Measurements from ENCODE around the gene ATM. TPM values are rescaled to one million over a fixed set of nuclear protein-coding genes. Genes with fewer than 3 reads are reported as not detected.
A peak's percentile ranks its signal among the peaks of the same experiment; 100 is the strongest.

ATM gene
- total and polyA plus RNA-seq, 2 donors (not counting 3 experiments of a cell fraction or from before 2014, with no cell fraction given): 11.8 to 49.7 TPM

DNA sequence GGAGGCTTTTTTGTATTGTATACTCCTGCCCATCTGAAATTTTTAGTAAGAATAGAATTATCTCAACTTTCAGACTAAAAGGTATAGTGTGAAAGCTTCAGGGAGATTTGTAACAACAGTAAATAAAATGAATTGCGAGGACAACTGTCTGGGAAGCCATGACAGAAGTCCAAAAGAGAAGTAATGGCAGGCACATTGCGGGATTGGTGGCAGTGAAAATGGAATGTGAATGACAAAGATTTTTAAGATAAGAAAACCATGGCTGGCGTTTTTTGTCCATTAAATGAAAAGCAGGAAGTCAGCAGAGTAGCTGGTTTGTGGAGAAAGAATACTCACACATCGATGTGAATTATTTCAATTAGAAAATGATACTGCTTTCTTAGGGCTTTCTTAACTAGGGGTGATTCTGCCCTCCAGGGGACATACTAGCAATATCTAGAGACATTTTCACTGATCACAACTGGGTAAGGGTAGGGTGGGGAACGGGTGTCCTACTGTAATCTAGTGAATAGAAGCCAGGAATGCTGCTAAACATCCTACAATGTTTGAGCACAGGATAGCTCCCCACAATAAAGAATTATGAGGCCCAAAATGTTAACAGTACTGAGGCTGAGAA, 2.0 kb upstream of the ATM start:
- Histone ChIP-seq H2AFZ (ENCODE audit: low read depth, low read length) (peak overlapping the region; percentile 6), H3K79me2 (ENCODE audit: control insufficient read depth, insufficient read depth, low read length) (peaks cover 83% of the 10 kb centered on the region), H3K9me3 (replicated peaks; ENCODE audit: control insufficient read depth, insufficient read depth, low read length) (no peaks in the 10 kb centered on the region), H3K9ac (replicated peaks; ENCODE audit: extremely low read depth, insufficient read depth, low read length) (peak overlapping the region; percentile 97), H3K4me3 (replicated peaks in 1 of 3; ENCODE audit: insufficient read depth in 1 of 3, low read depth in 1 of 3, low read length in 3 of 3) (peak overlapping the region; percentile 37 to 88 (median 54)), H3K4me1 (ENCODE audit: control insufficient read depth, extremely low read depth, insufficient read depth, low read length) (peaks cover 27% of the 10 kb centered on the region), H3K36me3 (ENCODE audit: control insufficient read depth in 2 of 2, extremely low read depth in 1 of 2, insufficient read depth in 2 of 2, low read length in 2 of 2) (no peaks in the 10 kb centered on the region), H3K9me1 (replicated peaks; ENCODE audit: control insufficient read depth, extremely low read depth, insufficient read depth, low read length) (no peaks in the 10 kb centered on the region), H4K20me1 (replicated peaks; ENCODE audit: control insufficient read depth, extremely low read depth, insufficient read depth, low read length) (peaks cover 4% of the 10 kb centered on the region), H3K27me3 (ENCODE audit: control insufficient read depth in 2 of 2, insufficient read depth in 2 of 2, low read length in 2 of 2) (no peaks in the 10 kb centered on the region), H3K4me2 (ENCODE audit: insufficient read depth, low read length) (peak overlapping the region; percentile 92), H3K27ac (ENCODE audit: insufficient read depth, low read depth, low read length) (peak overlapping the region; percentile 85)
- TF ChIP-seq EZH2 (IDR thresholded peaks at IDR 0.05; ENCODE audit: borderline replicate concordance, low read depth, low read length, severe bottlenecking) (no peak), GATA2 (IDR thresholded peaks at IDR 0.05; ENCODE audit: insufficient read depth, insufficient read length, low read depth, low read length) (peak; percentile 49)
- POLR2A ChIA-PET: no interaction called here
- intact Hi-C loops (cut with micrococcal nuclease): loop anchor here (5.0 to 10.0 kb wide), 4 partner anchors 101 to 511 kb away; partner anchors contain the start of gene EXPH5
- DNase-seq (ENCODE audit: low read depth, low spot score) (no peak), FAIRE-seq (peak; percentile 62)
- no TSS peak for BruUV-seq (replicated peaks)
- CTCF ChIA-PET: interaction anchor here (2.6 kb wide), 1 partner anchor 103 kb away, joined by 15 read pairs; no protein-coding TSS in a partner anchor
- dilution Hi-C loops (cut with MboI; ENCODE audit: extremely low pct_ligation_motif_present, low sequenced_read_pairs): no loop called here

DNA sequence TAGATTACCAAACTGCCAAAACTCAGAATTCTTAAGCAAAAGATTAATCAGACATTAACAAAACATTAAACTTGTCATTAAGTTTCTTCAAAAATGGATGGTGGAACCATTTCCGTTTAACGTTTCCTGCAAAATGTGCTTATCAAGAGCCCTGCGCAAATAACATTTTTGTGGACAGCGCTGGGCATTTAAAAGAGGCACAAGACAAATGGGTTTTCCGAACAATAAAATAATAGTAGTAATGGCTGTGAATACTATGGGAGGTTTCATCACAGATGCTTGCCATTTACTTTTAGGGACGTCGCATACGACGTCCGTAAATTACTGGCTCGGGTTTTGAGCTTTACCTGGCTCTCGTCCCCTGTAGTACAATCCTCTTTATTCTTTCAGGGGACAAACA, 1.5 kb upstream of the ATM start:
- Histone ChIP-seq H3K9ac (replicated peaks; ENCODE audit: extremely low read depth, insufficient read depth, low read length) (peak overlapping the region; percentile 97), H3K27me3 (ENCODE audit: control insufficient read depth in 2 of 2, insufficient read depth in 2 of 2, low read length in 2 of 2) (no peaks in the 10 kb centered on the region), H3K79me2 (ENCODE audit: control insufficient read depth, insufficient read depth, low read length) (peaks cover 82% of the 10 kb centered on the region), H3K36me3 (ENCODE audit: control insufficient read depth in 2 of 2, extremely low read depth in 1 of 2, insufficient read depth in 2 of 2, low read length in 2 of 2) (no peaks in the 10 kb centered on the region), H4K20me1 (replicated peaks; ENCODE audit: control insufficient read depth, extremely low read depth, insufficient read depth, low read length) (peaks cover under 1% of the 10 kb centered on the region), H3K9me3 (replicated peaks; ENCODE audit: control insufficient read depth, insufficient read depth, low read length) (no peaks in the 10 kb centered on the region), H3K27ac (ENCODE audit: insufficient read depth, low read depth, low read length) (peak overlapping the region; percentile 85), H2AFZ (ENCODE audit: low read depth, low read length) (peak overlapping the region; percentile 13), H3K4me2 (ENCODE audit: insufficient read depth, low read length) (peak overlapping the region; percentile 92), H3K4me1 (ENCODE audit: control insufficient read depth, extremely low read depth, insufficient read depth, low read length) (peaks cover 27% of the 10 kb centered on the region), H3K4me3 (replicated peaks in 1 of 3; ENCODE audit: insufficient read depth in 1 of 3, low read depth in 1 of 3, low read length in 3 of 3) (peak overlapping the region; percentile 37 to 88 (median 54)), H3K9me1 (replicated peaks; ENCODE audit: control insufficient read depth, extremely low read depth, insufficient read depth, low read length) (no peaks in the 10 kb centered on the region)
- no TSS peak for BruUV-seq (replicated peaks)
- intact Hi-C loops (cut with micrococcal nuclease) (loop anchor here (5.0 to 10.0 kb wide), 4 partner anchors 101 to 511 kb away; partner anchors contain the start of gene EXPH5), dilution Hi-C loops (cut with MboI; ENCODE audit: extremely low pct_ligation_motif_present, low sequenced_read_pairs) (no loop called here)
- TF ChIP-seq MYC (IDR thresholded peaks at IDR 0.05; ENCODE audit: low read depth, low read length) (no peak), JUN (IDR thresholded peaks at IDR 0.05; ENCODE audit: borderline replicate concordance, insufficient read depth, insufficient read length, low read depth) (no peak), POLR2AphosphoS5 (IDR thresholded peaks at IDR 0.05; ENCODE audit: insufficient read depth, low read depth, low read length) (no peak), POLR2A (IDR thresholded peaks at IDR 0.05; ENCODE audit: low read depth, low read length) (peak; percentile 41), EZH2 (IDR thresholded peaks at IDR 0.05; ENCODE audit: borderline replicate concordance, low read depth, low read length, severe bottlenecking) (no peak)
- TF ChIP-seq, protein P1, sequence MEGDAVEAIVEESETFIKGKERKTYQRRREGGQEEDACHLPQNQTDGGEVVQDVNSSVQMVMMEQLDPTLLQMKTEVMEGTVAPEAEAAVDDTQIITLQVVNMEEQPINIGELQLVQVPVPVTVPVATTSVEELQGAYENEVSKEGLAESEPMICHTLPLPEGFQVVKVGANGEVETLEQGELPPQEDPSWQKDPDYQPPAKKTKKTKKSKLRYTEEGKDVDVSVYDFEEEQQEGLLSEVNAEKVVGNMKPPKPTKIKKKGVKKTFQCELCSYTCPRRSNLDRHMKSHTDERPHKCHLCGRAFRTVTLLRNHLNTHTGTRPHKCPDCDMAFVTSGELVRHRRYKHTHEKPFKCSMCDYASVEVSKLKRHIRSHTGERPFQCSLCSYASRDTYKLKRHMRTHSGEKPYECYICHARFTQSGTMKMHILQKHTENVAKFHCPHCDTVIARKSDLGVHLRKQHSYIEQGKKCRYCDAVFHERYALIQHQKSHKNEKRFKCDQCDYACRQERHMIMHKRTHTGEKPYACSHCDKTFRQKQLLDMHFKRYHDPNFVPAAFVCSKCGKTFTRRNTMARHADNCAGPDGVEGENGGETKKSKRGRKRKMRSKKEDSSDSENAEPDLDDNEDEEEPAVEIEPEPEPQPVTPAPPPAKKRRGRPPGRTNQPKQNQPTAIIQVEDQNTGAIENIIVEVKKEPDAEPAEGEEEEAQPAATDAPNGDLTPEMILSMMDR (IDR thresholded peaks at IDR 0.05; ENCODE audit: extremely low read depth in 1 of 2, insufficient read depth in 1 of 2, low read depth in 1 of 2, low read length in 2 of 2): no peak
- TF ChIP-seq, protein P2, sequence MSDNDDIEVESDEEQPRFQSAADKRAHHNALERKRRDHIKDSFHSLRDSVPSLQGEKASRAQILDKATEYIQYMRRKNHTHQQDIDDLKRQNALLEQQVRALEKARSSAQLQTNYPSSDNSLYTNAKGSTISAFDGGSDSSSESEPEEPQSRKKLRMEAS (IDR thresholded peaks at IDR 0.05; ENCODE audit: insufficient read depth, insufficient read length): no peak
- FAIRE-seq: no peak
- CTCF ChIA-PET: interaction anchor here (1.1 to 2.6 kb wide), 4 partner anchors 31 to 427 kb away, joined by 3 to 15 read pairs (median 4); no protein-coding TSS in a partner anchor
- peak; percentile 79 for DNase-seq (ENCODE audit: low read depth, low spot score)
- POLR2A ChIA-PET: no interaction called here
